C4-2B (cell line): ENCODE data around the gene CLPX.
"Not testable (repeated sequence)": the region's sequence is repeated elsewhere in the genome, so short reads cannot be mapped to it uniquely, and the experiment has no call there.

ENCODE experiments used
- H3K27ac ChIP-seq: fragments of 450-650 bp; 2 replicates; pipeline ENCODE4 v1.5.1; 2017
- ZFX ChIP-seq: fragments of 450-650 bp; IDR thresholded peaks from 2 replicates; pipeline ENCODE4 v1.6.1; 2017
- TF ChIP-seq, protein P1 (sequence below): fragments of 450-650 bp; conservative IDR thresholded peaks from 2 replicates; pipeline ENCODE4 v1.5.1; 2017; ENCODE audit warnings: mild to moderate bottlenecking

Gene CLPX

GRCh38 chr15:65184868-65185717, at the start of gene CLPX:
CLPX (minus strand) TSS chr15:65185342; CDS start chr15:65185153, 189 bp downstream.
- TF ChIP-seq ZFX = peak; percentile 98
- TF ChIP-seq, protein P1, sequence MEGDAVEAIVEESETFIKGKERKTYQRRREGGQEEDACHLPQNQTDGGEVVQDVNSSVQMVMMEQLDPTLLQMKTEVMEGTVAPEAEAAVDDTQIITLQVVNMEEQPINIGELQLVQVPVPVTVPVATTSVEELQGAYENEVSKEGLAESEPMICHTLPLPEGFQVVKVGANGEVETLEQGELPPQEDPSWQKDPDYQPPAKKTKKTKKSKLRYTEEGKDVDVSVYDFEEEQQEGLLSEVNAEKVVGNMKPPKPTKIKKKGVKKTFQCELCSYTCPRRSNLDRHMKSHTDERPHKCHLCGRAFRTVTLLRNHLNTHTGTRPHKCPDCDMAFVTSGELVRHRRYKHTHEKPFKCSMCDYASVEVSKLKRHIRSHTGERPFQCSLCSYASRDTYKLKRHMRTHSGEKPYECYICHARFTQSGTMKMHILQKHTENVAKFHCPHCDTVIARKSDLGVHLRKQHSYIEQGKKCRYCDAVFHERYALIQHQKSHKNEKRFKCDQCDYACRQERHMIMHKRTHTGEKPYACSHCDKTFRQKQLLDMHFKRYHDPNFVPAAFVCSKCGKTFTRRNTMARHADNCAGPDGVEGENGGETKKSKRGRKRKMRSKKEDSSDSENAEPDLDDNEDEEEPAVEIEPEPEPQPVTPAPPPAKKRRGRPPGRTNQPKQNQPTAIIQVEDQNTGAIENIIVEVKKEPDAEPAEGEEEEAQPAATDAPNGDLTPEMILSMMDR = no peak
- H3K27ac ChIP-seq = peak within 1 kb of the TSS; percentile 93

DNA sequence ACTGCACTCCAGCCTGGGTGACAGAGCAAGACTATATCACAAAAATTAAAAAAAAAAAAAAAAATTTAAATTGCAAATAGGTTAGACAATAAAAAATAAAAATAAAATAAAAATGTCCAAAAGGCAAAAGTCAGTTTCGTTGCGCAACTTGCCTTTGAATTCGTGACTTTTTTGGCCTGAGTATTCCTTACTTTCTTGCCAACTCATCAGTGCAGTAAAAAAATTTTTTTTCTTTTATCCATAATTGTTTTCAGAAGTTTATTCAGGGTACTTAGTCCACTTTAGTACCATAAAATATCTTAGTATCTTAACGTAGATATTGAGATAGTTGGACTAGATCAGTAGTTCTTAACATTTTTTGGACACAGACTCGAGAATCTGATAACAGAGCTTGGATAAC, 48.6 kb upstream of the CLPX start:
- H3K27ac ChIP-seq = no peak overlapping the region
- TF ChIP-seq ZFX = no peak
- TF ChIP-seq, protein P1 = no peak

DNA sequence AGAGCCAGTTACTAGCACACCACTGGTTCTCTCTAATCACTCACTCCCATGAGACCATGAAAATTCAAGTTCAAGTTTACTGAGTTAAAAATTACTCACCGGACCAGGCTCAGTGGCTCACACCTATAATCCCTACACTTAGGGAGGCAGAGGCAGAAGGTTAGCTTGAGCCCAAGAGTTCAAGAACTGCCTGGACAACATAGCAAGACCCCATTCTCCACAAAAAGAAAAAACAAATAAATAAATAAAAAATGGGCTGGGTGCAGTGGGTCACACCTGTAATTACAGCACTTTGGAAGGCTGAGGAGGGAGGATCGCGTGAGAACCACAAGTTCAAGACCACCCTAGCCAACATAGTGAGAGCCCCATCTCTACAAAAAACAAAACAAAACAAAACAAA, 47.4 kb upstream of the CLPX start:
- no peak for TF ChIP-seq ZFX
- TF ChIP-seq, protein P1 = no peak
- no peak overlapping the region for H3K27ac ChIP-seq

- TF ChIP-seq ZFX = no peak
- TF ChIP-seq, protein P1 = no peak
- no peak overlapping the region for H3K27ac ChIP-seq
These were observed 46.2 kb upstream of the CLPX start for GRCh38 chr15:65231306-65231705.

GRCh38 chr15:65226901-65227300, 41.8 kb upstream of the CLPX start:
- H3K27ac ChIP-seq = not testable (repeated sequence)

- H3K27ac ChIP-seq = no peak overlapping the region
These were observed 41.1 kb upstream of the CLPX start for GRCh38 chr15:65226221-65226620.

GRCh38 chr15:65223996-65224395, 38.9 kb upstream of the CLPX start:
- TF ChIP-seq ZFX = no peak
- TF ChIP-seq, protein P1 = no peak
- H3K27ac ChIP-seq = no peak overlapping the region

More at GRCh38 chr15:65226221-65226620, 41.1 kb upstream of the CLPX start:
- TF ChIP-seq, protein P1 = no peak
- TF ChIP-seq ZFX = no peak

- no peak overlapping the region for H3K27ac ChIP-seq
- TF ChIP-seq, protein P1 = no peak
- no peak for TF ChIP-seq ZFX
These were observed 37.7 kb upstream of the CLPX start for GRCh38 chr15:65222891-65223290.
